DMS79 (cell line): Measurements from ENCODE around the gene GAGE12J.
"Not testable (repeated sequence)": the region's sequence is repeated elsewhere in the genome, so short reads cannot be mapped to it uniquely, and the experiment has no call there.

ENCODE experiments used
- DNase-seq: peaks from one replicate; lab custom pipeline; 2025; lab: John Stamatoyannopoulos, UW

Gene GAGE12J

GRCh38 chrX:49310371-49310770 lies 11.5 kb upstream of the GAGE12J start:
- no peak for DNase-seq

- DNase-seq = no peak
Observed at GRCh38 chrX:49312176-49312575, 9.7 kb upstream of the GAGE12J start.

- no peak for DNase-seq
Observed at GRCh38 chrX:49316085-49316484, 5.8 kb upstream of the GAGE12J start.

GRCh38 chrX:49322266-49322665 lies 429 bp downstream of the GAGE12J start:
- not testable (repeated sequence) for DNase-seq

GRCh38 chrX:49323735-49324134 lies 1.9 kb downstream of the GAGE12J start:
- not testable (repeated sequence) for DNase-seq

- DNase-seq = not testable (repeated sequence)
Observed at GRCh38 chrX:49330421-49330820, 8.6 kb downstream of the GAGE12J start.

- DNase-seq = not testable (repeated sequence)
Observed at GRCh38 chrX:49331282-49331681, 9.4 kb downstream of the GAGE12J start, which contains the start of gene GAGE13. Gene GAGE13 (plus strand): TSS chrX:49331582. CDS start chrX:49332738, 1,156 bp downstream.

GRCh38 chrX:49331841-49332240 lies 10.0 kb downstream of the GAGE12J start:
- DNase-seq = not testable (repeated sequence)

GRCh38 chrX:49341449-49341848 lies 19.6 kb downstream of the GAGE12J start:
- DNase-seq = not testable (repeated sequence)

- DNase-seq = not testable (repeated sequence)
Observed at GRCh38 chrX:49344496-49345175, 22.8 kb downstream of the GAGE12J start.

- not testable (repeated sequence) for DNase-seq
Observed at GRCh38 chrX:49345402-49345801, 23.6 kb downstream of the GAGE12J start.

- not testable (repeated sequence) for DNase-seq
Observed at GRCh38 chrX:49346150-49346549, 24.3 kb downstream of the GAGE12J start.
